Brain pericyte (primary cell): ENCODE data around the gene PSAPL1.

Experiments used
- DNase-seq: peaks from one replicate; pipeline ENCODE4 v3.0.0-alpha.2; 2012; ENCODE audit warnings: low read depth, low spot score

The PSAPL1 gene

DNA sequence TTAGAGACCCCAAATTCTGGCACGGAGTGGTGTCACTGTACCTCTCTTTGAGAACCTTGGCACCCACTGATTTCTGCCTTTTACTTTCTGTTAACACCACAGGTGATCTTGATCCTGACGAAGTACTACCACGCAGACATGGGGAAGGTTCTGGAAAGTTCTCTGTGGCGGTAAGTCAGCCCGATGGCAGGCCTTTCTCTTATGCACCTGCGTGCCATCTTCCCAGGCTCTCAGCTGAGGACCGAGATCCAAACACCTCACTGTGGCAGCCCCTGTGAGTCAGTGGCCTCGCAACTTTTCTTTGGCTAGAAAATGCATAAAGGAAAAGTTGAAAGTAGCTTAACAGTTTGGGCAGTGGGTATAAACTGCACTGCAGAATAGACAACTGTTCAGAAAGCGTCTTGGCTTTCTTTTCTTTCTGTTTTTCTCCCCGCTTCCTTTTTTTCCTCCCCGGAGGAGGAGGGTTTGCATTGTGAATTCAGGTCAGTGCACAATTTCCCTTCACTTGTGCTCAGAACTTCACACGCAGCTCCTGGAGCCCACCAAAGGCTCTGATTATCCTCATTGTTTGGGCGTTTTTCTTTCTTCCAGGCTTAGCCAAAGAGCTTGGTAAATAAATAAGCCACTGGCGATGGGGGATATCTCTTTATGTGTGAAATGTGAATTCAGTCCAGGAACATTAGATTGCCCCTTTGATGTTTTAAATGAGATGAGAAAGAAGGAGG lies 38.4 kb downstream of the PSAPL1 start:
- DNase-seq, result no peak

DNA sequence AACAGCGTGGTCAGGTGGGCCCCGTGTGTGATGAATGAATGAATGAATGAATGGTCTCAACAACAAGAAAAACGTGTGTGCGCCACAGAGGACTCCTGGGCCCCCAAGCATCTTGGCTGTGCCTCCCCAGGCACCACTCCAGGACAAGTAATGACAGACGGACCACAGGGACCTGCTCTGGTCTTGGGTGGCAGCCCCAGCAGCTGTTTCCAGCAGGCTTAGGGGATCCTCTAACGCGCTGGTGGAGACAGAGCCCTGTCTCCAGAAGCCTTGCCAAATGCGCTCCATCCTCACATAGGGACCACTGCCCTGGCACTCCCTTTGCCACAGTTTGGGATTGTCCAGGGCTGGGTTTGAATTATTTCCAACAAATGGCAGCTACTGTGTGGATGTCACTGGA lies 39.1 kb downstream of the PSAPL1 start:
- DNase-seq, result no peak

DNA sequence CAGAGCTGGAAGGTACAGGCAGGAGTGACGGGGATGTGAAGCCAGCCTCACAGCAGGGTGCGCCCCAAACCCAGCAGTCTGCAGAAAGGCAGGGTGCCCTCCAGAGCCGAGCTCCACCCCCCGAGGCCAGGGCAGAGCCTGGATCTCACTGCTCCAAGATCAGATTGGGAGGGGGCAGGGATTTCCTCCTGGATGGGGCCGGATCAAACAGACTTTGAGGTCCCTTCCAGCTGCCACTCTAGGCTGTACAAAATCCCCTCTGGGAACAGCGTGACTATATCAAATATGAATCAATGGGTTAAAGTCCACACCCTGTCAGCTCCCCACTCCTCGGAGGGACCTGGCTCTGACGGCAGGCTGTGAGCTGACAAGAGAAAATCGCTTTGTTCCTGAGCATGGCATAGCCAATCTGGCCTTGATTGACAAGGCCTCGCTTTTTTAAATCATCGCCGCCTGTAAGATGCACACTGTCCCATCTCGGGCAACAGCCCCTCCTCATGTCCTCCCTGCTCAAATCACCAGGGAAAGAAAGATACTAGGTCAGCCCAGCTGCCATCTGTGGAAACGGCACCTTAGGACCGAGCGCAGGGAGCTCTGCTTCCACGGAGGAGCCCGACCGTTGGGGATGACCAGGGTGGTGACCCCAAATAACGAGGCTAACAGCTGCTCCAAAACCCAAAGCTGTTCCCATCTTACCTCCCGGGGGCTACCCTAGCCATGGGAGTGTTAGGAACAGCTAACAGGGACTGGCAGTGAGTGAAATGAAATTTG lies 39.9 kb downstream of the PSAPL1 start:
- no peak for DNase-seq

DNA sequence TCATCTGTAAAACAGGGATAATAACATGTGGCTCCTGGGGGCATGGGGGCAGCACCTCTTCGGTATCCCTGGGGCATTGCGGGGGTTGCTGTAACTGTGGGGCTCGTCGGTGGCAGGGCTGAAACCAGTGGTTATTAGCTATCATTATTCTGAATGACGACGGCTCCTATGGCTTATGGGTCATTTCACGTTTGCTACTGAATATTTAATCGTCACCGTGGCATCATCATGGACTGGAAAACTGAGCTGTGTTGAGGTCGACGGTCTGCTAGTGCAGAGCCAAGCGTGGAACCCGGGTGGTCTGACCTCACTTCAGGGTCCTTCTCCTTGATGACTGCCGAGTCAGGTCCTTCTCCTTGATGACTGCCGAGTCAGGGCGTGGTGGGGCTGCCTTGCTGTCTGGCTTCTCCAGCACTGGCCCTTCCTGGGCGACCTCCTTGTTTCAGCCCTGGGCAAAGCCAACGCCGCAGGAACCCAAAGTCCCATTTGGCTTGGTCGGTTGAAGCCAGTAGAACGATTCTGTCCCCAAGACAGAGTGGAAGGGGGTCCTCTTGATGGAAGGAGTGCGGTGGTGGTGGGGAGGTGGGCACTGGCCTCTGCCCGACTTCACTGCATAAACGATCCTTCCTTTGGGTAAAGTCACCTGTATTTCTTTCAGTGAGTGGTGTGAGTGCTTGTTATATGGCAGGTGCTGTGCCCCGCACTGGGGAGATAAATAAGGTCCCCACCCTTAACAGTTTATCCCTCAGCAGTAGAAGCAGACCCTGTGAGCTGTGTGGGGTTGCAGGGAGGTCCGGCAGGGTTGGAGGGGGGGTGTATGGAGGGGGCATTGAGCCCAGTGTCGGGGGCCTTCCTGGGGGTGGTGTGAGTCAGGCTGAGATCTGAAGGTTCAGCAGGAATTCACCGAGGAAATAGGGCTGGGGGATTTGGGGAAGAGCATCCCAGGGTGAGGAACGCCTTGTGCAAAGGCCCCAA lies 40.8 kb downstream of the PSAPL1 start:
- no peak for DNase-seq

DNA sequence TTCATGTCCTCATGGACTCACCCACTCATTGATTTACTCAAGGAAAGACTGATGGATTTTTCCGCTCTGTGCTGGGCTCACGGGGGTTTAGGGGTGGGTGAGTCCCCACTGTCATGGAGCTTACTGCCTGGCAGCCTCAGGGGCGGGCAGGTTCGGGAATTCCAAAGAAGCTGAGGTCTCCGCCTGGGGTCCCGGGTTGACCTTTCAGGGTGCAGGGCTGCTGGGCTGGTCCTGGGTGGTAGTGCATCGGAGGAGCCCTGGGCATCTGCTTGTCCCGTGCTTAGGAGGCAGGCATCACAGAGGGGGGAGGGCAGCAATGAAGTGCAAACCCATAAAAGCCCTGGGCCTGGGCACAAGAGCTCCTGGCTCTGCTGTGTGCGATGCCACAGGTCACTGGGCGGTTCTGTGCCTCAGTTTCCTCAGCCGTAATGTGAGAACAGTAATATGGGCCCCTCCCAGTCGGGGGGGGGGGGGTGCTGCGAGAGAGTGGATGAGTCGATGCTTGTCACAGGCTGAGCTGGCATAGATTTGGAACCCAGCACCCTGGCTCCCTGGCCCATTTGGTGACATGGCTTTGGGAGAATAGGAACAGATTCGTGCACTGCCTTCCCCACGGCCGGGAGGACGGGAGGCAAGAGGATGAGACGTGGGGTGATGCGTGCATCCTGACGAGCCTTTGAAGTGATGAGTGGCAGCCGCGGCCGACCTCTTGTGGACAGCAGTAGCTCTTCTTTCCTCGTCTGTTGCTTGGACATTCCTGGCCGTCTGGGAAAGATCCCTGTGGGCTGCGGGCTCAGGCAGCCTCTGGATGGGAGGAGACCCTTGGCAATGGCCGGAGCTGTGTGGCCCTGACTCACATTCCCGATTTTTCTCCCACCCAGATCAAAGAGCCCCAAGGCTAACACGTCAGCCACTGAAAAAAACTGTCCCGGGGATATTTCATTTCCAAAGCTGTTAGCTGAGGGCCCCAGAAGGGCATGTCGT lies 42.0 kb downstream of the PSAPL1 start:
- no peak for DNase-seq

DNA sequence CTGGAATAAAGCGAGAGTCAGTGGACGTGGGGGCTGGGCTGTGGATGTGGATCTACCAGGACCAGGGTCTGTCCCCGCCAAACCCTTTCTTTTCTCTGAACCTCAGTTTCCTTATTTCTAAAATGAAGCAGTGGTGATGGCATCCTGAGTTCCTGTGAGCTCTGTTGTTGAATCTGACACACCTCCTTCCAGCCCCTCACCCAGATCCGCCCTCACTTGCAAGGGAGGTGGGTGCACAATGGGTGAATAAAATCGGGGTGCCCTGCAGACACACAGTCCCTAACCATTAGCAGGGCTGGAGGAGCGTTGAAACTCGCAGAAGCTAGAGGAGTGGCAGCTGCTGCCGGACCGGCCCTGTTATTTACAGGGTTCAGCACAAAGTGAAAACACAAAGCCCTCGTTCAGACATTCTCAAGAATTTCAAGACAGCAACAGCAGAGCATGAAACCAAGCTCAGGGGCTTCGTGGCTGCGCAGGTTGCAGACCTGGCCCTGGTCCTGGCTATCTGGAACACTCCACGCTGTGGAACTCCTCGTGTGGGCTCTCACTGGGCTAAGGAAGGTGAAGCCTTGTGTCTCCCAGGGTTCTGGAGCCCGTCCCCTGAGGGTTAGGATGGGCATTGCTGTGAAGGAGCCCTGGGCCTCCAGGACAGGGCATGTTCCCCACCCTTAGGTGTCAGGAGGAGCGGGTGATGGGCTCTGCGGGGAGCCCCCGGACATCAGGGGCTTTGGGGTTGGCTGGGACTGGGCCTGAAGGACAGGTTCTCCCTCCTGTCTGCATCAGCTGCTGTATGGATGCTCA lies 42.9 kb downstream of the PSAPL1 start:
- DNase-seq, result no peak

DNA sequence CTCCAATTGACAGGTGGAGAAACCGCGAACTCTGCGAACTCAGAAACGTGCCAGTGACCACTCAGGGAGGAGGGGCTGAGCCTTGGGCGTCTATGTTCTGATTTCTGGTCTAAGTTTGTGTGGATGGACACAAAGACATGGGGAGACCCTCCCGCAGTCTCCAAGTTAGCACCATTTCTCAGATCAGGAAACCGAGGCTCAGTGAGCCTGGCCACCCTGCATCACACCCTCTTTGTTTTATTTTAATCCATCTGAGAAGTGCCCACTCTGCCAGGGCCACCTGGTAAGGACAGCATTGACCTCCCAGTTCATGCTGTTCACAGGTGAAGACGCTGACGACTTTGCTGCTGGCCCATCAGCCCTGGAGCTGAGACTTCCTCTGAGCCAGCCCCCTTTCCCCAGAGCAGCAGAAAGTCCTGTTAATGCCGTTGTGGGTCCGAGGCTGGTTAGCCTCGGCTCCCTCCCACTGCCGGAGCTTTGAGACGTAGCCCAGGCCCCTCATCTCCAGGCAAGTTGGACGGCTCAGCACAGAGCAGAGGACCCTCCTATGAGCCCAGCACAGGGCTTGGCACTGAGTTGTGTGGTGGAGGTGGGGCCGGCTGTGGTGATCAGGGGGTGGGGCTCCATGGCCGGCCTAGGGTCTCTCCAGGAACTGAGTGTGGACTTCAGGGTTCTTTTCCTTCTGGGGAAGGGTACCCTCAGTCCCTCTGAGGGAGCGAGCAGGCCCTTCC lies 43.7 kb downstream of the PSAPL1 start:
- DNase-seq, result no peak

DNA sequence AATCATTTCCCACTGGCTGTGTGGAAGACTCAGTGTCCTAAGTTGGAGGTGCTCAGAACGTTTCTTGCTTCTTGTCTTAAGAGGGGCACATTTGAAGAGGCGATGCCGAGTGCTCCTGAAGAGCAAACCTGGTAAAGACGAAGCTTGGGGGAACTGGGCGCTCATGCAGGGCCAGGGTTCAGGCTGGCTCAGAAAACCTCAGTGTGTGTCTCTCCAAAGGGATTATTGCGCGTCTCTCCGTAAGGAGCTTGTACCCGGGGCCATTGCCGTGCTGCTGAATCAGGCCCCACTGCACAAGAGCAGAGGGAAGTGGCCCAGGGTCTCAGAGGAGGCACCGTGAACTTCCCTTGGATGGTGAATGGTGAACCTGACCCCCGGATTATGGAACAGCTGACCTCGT lies 44.4 kb downstream of the PSAPL1 start:
- DNase-seq, result no peak

DNA sequence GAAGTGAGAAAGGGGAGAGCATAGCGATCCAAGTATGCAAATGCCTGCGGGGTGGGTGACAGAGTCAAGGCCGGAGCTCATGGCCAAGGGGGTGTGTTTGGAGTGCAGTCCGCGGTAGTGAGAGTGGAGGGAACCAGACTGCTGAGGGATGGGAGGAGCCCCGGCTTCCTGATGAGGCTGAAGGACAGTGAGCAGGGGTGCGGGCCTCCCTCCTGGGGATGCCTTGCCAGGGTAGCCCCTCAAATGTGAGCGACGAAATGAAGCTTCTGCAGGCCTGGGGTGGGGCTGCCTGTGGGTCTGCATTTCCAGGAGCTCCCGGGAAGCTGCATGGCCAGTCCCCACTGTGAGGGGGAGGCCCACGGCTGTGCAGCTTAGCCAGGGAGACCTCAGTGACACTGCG lies 45.0 kb downstream of the PSAPL1 start:
- DNase-seq, result no peak

DNA sequence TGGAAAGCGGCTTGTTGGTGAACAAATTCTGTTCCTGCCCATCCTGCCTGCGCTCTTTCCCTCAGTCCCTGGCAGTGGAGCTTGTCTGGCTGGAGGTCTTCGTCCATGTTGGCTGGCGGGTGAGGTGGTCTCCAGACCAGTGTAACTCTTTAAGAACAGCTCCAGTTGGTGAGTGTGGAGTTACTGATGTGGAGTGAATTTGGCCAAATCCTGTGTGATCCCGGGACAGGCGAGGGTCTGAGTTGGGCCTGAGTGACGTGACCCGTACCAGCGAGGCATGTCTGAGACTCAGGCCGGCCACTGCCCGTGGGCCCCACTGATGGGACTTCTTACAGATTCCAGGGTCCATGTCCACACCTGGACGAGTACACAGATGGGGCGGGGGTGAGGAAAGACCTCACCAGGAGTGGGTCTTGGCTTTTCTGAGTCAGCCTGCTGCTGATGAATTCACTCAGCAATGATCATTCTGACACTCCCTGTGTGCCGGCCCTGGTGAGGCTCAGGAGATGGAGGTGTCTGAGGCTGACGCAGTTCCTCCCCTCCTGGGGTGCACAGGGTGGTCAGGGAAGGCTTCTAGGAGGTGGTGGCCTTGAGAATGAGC lies 45.5 kb downstream of the PSAPL1 start:
- no peak for DNase-seq

DNA sequence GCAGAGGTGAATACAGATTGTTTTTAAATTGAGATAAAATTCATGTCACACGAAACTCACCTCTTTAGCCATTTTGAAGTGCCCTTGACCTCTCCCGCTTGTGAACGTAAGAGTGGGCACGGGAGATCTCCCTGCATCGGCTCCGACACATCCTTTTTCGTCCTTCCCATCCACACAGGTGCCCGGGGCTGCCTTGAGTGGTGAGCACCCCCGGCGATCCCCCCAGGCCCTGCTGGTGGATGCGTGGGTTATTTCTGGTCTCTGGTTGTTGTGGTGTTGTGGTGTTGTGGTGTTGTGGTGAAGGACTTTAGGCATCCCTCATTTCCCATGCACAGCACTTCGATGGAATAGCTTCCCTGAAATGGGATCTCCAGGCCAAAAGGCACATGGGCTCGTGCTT lies 46.1 kb downstream of the PSAPL1 start:
- DNase-seq, result no peak

DNA sequence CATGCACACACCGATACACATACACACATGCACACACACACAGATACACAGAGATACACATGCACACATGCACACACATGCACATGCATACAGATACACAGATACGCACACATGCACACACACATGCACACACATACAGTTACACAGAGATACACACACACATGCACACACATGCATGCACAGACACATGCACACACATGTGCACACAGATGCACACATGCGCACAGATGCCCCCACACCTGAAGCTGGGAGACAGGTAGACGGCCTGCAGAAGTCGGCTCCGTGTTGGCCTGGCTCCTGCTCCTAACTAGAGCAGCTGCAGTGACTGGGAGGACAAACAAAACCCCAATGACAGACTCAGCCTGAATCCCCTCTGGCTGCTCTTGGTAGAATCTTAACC lies 46.8 kb downstream of the PSAPL1 start:
- no peak for DNase-seq

DNA sequence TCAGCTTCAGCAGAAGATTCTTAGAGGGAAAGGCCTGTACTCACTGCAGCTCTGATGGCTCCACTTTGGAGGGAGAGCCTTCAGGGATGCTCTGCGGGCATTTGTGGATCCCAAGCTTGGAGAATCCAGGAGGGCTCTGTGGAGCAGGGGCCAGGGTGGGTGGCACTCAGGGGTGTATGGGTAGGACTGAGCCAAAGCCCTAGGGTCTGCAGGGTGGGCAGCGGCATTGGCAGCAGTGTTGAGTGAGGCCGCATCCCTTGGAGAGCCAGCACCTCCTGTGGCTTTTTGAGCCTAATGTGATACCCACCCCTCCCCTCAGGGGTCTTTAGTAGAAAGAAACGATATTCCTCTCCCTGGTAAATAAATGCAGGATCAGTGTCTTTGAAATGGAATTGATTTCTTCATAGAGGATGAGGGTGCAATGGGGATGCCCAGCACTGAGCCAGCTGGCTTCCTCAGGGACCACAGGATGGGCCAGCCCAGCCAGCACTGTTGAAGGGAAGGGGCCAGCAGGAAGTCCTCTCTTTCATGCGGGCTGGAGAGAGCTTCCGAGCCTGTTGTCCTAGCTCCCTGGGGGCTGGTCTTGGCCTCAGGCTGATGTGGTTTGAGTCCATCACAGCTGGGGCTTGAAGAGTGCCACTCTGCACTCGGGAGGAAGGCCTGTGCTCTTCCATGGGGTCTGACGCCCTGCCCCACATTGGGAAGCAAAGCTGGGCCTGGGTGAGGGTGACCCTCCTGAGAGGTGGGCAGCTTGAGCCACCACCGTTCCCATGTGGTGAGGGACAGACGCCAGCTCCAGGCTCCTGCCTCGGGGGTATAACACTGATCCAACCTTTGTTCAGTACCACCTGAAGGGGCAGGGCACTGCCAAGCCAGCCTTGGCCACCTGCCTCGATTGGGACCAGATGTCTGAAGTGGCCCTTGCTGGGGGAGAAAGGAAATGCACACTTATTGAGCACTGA lies 49.5 kb downstream of the PSAPL1 start:
- DNase-seq, result no peak

DNA sequence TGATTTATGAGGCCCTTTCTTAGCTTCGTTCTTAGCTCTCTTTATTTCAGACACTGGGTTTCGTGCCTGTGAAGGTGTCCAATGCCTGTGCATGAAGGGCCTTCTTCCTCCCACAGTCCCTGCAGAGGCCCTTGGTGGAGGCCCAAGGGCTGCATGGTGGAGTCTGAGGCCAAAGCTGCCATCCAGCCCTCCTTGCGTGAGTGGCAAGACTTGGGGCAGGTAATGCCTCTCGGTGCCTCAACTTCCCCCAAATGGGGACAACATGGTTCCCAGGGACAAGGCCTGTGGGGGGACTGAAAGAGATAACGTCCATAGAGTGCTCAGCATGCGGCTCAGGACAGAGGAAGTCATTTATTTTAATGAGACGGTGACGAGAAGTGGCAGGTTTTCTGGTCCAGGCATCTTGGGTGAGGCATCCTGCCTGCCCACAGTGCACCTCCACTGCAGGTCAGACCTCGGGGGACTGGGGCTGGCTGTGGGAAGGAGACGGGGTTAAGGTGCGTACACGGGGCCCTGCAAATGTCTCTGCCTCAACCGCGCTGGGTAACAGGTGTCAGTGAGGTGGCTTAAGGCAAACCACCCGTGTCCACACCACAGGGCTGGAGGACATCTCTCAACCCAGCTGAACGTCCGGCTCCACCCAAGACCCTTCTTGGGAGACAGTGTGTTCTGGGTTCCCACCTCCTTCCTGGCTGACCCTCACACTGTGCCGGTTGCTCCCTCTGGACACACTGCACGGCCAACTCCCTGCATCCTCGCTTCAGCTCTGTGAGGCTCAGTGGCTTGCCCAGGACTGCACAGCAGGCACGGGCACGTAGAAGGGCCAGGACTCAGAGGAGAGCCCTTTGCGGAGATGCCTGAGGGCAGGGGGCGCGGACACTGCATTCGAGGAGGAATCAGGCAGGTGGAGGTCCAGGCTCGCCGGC lies 50.5 kb downstream of the PSAPL1 start:
- DNase-seq, result no peak

DNA sequence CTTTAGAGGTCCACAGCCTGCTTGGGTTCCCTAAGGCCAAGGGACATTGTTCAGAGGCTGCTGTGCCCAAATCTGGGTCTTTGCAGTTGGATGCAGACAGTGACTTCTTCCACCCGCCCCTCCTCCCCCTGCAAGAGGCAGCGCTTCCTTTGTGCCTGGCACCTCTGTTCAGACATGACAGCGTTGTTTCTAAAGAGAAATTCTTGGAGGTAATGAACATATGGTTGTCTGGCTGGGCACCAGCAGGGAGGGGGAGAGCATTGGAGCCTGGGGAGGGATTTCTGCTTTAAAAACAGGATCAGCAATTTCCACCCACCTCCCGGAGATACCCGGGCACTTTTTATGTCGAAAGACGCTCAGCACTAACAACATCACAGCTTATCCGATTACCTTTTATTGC lies 51.5 kb downstream of the PSAPL1 start:
- no peak for DNase-seq

DNA sequence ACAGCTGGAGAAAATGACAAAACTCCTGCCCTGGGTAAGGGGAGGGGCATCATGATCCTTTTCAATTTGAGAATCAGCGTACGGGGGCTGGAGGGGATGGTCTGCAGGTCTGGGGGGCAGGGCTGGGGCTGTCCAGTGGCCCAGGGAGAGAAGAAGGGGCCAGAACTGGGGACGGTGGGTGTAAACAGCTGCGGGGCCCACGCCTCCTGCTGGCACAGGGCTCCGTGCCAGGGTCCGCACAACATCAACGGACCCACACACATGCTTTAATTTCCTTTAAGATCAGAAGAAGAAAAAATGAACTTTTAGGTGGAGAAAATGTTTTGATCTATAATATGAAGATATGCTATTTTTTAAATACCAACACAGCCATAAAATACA lies 52.1 kb downstream of the PSAPL1 start:
- DNase-seq, result no peak
